ENCODE data around the gene TMEM178A.
"Not testable (repeated sequence)": the region's sequence is repeated elsewhere in the genome, so short reads cannot be mapped to it uniquely, and the experiment has no call there.

TMEM178A gene

GRCh38 chr2:39646267-39646666, 19.4 kb upstream of the TMEM178A start:
- no peak for TF ChIP-seq CTCF (IDR thresholded peaks at IDR 0.05; ENCODE audit: borderline replicate concordance, insufficient read depth, low read depth, low read length)
- no peak overlapping the region for H3K4me3 ChIP-seq (ENCODE audit: low read depth, low read length)

GRCh38 chr2:39647104-39647765, 18.5 kb upstream of the TMEM178A start:
- TF ChIP-seq CTCF (IDR thresholded peaks at IDR 0.05; ENCODE audit: borderline replicate concordance, insufficient read depth, low read depth, low read length) = no peak
- no peak overlapping the region for H3K4me3 ChIP-seq (ENCODE audit: low read depth, low read length)

- no peak for TF ChIP-seq CTCF (IDR thresholded peaks at IDR 0.05; ENCODE audit: borderline replicate concordance, insufficient read depth, low read depth, low read length)
- no peak overlapping the region for H3K4me3 ChIP-seq (ENCODE audit: low read depth, low read length)
Observed at GRCh38 chr2:39648580-39648979, 17.1 kb upstream of the TMEM178A start.

GRCh38 chr2:39649511-39649910, 16.2 kb upstream of the TMEM178A start:
- H3K4me3 ChIP-seq (ENCODE audit: low read depth, low read length) = no peak overlapping the region
- no peak for TF ChIP-seq CTCF (IDR thresholded peaks at IDR 0.05; ENCODE audit: borderline replicate concordance, insufficient read depth, low read depth, low read length)

GRCh38 chr2:39650468-39650867, 15.2 kb upstream of the TMEM178A start:
- H3K4me3 ChIP-seq (ENCODE audit: low read depth, low read length) = no peak overlapping the region
- TF ChIP-seq CTCF (IDR thresholded peaks at IDR 0.05; ENCODE audit: borderline replicate concordance, insufficient read depth, low read depth, low read length) = no peak

- not testable (repeated sequence) for H3K4me3 ChIP-seq (ENCODE audit: low read depth, low read length)
Observed at GRCh38 chr2:39656215-39656614, 9.5 kb upstream of the TMEM178A start.

- no peak overlapping the region for H3K4me3 ChIP-seq (ENCODE audit: low read depth, low read length)
- TF ChIP-seq CTCF (IDR thresholded peaks at IDR 0.05; ENCODE audit: borderline replicate concordance, insufficient read depth, low read depth, low read length) = no peak
Observed at GRCh38 chr2:39657287-39657937, 8.3 kb upstream of the TMEM178A start.
